ENCODE measurements around the gene ZNF133.

Gene ZNF133

DNA sequence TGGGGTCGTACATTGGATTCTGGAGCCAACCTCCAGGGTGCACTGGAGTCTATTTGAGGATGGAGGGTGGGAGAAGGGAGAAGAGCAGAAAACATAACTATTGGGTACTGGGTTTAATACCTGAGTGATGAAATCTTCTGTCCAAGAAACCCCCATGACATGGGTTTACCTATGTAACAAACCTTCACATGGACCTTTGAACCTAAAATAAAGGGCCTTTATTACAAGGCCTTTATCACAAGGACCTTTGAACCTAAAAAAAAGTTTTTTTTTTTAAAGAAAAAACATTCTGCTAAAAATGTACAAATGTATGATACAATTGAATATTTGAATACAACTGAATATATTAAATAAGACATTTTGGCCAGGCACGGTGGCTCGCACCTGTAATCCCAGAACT, 38.1 kb upstream of the ZNF133 start:
- Histone ChIP-seq H3K27me3 (ENCODE audit: insufficient read depth, low read length) (no peaks in the 10 kb centered on the region), H3K4me3 (ENCODE audit: low read depth, low read length, poor library complexity, severe bottlenecking) (no peak overlapping the region), H4K20me1 (ENCODE audit: insufficient read depth, low read length) (no peaks in the 10 kb centered on the region), H3K9ac (ENCODE audit: low read length) (no peak overlapping the region), H3F3A (ENCODE audit: insufficient read depth, low read length) (no peaks in the 10 kb centered on the region), H3K9me3 (ENCODE audit: low read length) (no peaks in the 10 kb centered on the region), H3K4me1 (ENCODE audit: insufficient read depth, low read length, severe bottlenecking) (no peaks in the 10 kb centered on the region), H3K27ac (ENCODE audit: low read depth, low read length, poor library complexity, severe bottlenecking) (no peak overlapping the region), H3K36me3 (ENCODE audit: insufficient read depth, low read length) (no peaks in the 10 kb centered on the region), H3K4me2 (ENCODE audit: low read length) (no peak overlapping the region), H2AFZ (ENCODE audit: low read length) (no peak overlapping the region), H3K9me2 (ENCODE audit: low read depth, low read length) (no peaks in the 10 kb centered on the region), H3K79me2 (ENCODE audit: insufficient read depth, low read length) (no peaks in the 10 kb centered on the region)
- no peak for TF ChIP-seq EZH2 (IDR thresholded peaks at IDR 0.05; ENCODE audit: borderline replicate concordance, low read length)
- TF ChIP-seq, protein P1, sequence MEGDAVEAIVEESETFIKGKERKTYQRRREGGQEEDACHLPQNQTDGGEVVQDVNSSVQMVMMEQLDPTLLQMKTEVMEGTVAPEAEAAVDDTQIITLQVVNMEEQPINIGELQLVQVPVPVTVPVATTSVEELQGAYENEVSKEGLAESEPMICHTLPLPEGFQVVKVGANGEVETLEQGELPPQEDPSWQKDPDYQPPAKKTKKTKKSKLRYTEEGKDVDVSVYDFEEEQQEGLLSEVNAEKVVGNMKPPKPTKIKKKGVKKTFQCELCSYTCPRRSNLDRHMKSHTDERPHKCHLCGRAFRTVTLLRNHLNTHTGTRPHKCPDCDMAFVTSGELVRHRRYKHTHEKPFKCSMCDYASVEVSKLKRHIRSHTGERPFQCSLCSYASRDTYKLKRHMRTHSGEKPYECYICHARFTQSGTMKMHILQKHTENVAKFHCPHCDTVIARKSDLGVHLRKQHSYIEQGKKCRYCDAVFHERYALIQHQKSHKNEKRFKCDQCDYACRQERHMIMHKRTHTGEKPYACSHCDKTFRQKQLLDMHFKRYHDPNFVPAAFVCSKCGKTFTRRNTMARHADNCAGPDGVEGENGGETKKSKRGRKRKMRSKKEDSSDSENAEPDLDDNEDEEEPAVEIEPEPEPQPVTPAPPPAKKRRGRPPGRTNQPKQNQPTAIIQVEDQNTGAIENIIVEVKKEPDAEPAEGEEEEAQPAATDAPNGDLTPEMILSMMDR (IDR thresholded peaks at IDR 0.05; ENCODE audit: low read length), result no peak

DNA sequence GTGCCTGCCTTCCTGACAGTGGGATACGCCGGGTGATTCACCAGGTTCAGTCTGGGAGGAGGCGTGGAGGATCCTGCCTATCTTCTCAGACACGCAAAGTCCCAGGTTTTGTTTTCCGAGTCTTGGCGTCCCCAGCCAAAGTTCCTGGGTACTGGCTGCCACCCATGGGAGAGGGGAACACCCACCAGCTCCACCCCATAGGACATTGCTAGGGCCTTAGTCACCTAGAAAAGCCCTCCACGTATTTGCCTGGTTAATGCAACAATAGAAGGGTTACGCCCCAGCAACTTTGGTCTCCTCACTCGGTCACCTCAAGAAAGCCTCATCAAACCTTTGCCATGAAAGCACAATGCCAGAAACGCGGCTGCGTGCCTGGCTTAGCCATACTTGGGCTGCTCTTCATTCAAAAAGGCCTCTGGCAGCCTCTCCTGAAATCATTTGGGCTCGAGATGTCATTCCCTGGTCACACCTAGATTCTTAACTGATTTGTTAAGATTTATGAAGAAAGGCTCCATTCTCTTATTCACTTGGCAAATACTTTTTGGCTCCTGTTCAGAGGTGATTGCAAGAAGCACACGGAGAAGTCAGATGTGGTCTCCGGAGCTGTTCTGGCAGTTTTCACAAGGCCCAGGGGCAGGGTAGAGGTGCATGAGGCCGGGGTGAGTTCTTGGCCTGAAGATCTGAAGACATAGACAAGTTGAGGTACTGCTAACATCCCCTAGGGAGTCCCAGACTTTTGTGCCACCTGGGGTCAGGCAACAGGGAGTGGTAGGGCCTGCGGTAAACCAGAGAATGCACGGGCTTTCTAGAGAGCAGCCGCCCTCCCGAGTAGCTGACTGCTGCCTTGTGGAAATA, 35.5 kb upstream of the ZNF133 start:
- H2AFZ ChIP-seq (ENCODE audit: low read length), result no peak overlapping the region
- no peaks in the 10 kb centered on the region for H3K9me2 ChIP-seq (ENCODE audit: low read depth, low read length)
- H3K4me3 ChIP-seq (ENCODE audit: low read depth, low read length, poor library complexity, severe bottlenecking), result no peak overlapping the region
- H3K9me3 ChIP-seq (ENCODE audit: low read length), result no peaks in the 10 kb centered on the region
- TF ChIP-seq EZH2 (IDR thresholded peaks at IDR 0.05; ENCODE audit: borderline replicate concordance, low read length), result no peak
- TF ChIP-seq, protein P1 (IDR thresholded peaks at IDR 0.05; ENCODE audit: low read length), result no peak
- no peaks in the 10 kb centered on the region for H3K27me3 ChIP-seq (ENCODE audit: insufficient read depth, low read length)
- H3K27ac ChIP-seq (ENCODE audit: low read depth, low read length, poor library complexity, severe bottlenecking), result no peak overlapping the region
- H4K20me1 ChIP-seq (ENCODE audit: insufficient read depth, low read length), result no peaks in the 10 kb centered on the region
- H3F3A ChIP-seq (ENCODE audit: insufficient read depth, low read length), result no peaks in the 10 kb centered on the region
- H3K79me2 ChIP-seq (ENCODE audit: insufficient read depth, low read length), result no peaks in the 10 kb centered on the region
- H3K9ac ChIP-seq (ENCODE audit: low read length), result no peak overlapping the region
- no peaks in the 10 kb centered on the region for H3K4me1 ChIP-seq (ENCODE audit: insufficient read depth, low read length, severe bottlenecking)
- H3K4me2 ChIP-seq (ENCODE audit: low read length), result no peak overlapping the region
- no peaks in the 10 kb centered on the region for H3K36me3 ChIP-seq (ENCODE audit: insufficient read depth, low read length)

- no peaks in the 10 kb centered on the region for H3K9me2 ChIP-seq (ENCODE audit: low read depth, low read length)
- no peaks in the 10 kb centered on the region for H3K36me3 ChIP-seq (ENCODE audit: insufficient read depth, low read length)
- no peak for TF ChIP-seq EZH2 (IDR thresholded peaks at IDR 0.05; ENCODE audit: borderline replicate concordance, low read length)
- TF ChIP-seq, protein P1 (IDR thresholded peaks at IDR 0.05; ENCODE audit: low read length), result no peak
- no peak overlapping the region for H3K4me2 ChIP-seq (ENCODE audit: low read length)
- H3K9me3 ChIP-seq (ENCODE audit: low read length), result no peaks in the 10 kb centered on the region
- no peaks in the 10 kb centered on the region for H3K79me2 ChIP-seq (ENCODE audit: insufficient read depth, low read length)
- no peak overlapping the region for H3K9ac ChIP-seq (ENCODE audit: low read length)
- H3K27me3 ChIP-seq (ENCODE audit: insufficient read depth, low read length), result no peaks in the 10 kb centered on the region
- H3F3A ChIP-seq (ENCODE audit: insufficient read depth, low read length), result no peaks in the 10 kb centered on the region
- H3K27ac ChIP-seq (ENCODE audit: low read depth, low read length, poor library complexity, severe bottlenecking), result no peak overlapping the region
- no peaks in the 10 kb centered on the region for H4K20me1 ChIP-seq (ENCODE audit: insufficient read depth, low read length)
- no peak overlapping the region for H3K4me3 ChIP-seq (ENCODE audit: low read depth, low read length, poor library complexity, severe bottlenecking)
- H2AFZ ChIP-seq (ENCODE audit: low read length), result no peak overlapping the region
- no peaks in the 10 kb centered on the region for H3K4me1 ChIP-seq (ENCODE audit: insufficient read depth, low read length, severe bottlenecking)
Observed at GRCh38 chr20:18254615-18255014, 33.7 kb upstream of the ZNF133 start.

All from OCI-LY1 (cell line).